ENCODE measurements around the gene RIN3.

The RIN3 gene

GRCh38 chr14:92605274-92605940 lies 91.8 kb downstream of the RIN3 start:
- Mint-ChIP-seq H3K4me3 (no peak overlapping the region), H3K4me1 (ENCODE audit: low read depth) (peaks cover 33% of the 10 kb centered on the region), H3K27ac (no peak overlapping the region), H3K27me3 (no peaks in the 10 kb centered on the region), H3K9me3 (ENCODE audit: low read depth) (no peaks in the 10 kb centered on the region), H3K36me3 (peaks cover 3% of the 10 kb centered on the region)

- Mint-ChIP-seq H3K4me1 (ENCODE audit: low read depth) (peaks cover 27% of the 10 kb centered on the region), H3K27ac (no peak overlapping the region), H3K4me3 (no peak overlapping the region), H3K9me3 (ENCODE audit: low read depth) (no peaks in the 10 kb centered on the region), H3K36me3 (peaks cover 10% of the 10 kb centered on the region), H3K27me3 (no peaks in the 10 kb centered on the region)
Observed at GRCh38 chr14:92607251-92607650, 93.7 kb downstream of the RIN3 start.

GRCh38 chr14:92607702-92608429 lies 94.3 kb downstream of the RIN3 start:
- Mint-ChIP-seq H3K27ac (no peak overlapping the region), H3K4me3 (no peak overlapping the region), H3K9me3 (ENCODE audit: low read depth) (no peaks in the 10 kb centered on the region), H3K27me3 (no peaks in the 10 kb centered on the region), H3K36me3 (peaks cover 10% of the 10 kb centered on the region), H3K4me1 (ENCODE audit: low read depth) (peaks cover 30% of the 10 kb centered on the region)

- no peak overlapping the region for H3K27ac Mint-ChIP-seq
- H3K9me3 Mint-ChIP-seq (ENCODE audit: low read depth) = no peaks in the 10 kb centered on the region
- no peaks in the 10 kb centered on the region for H3K27me3 Mint-ChIP-seq
Observed at GRCh38 chr14:92609955-92610354, 96.4 kb downstream of the RIN3 start.

GRCh38 chr14:92610849-92611271 lies 97.3 kb downstream of the RIN3 start:
- Mint-ChIP-seq H3K4me1 (ENCODE audit: low read depth) (peaks cover 44% of the 10 kb centered on the region), H3K9me3 (ENCODE audit: low read depth) (no peaks in the 10 kb centered on the region), H3K27ac (no peak overlapping the region), H3K4me3 (no peak overlapping the region), H3K36me3 (peaks cover 10% of the 10 kb centered on the region), H3K27me3 (no peaks in the 10 kb centered on the region)

More at GRCh38 chr14:92609955-92610354, 96.4 kb downstream of the RIN3 start:
- Mint-ChIP-seq H3K36me3 (peaks cover 10% of the 10 kb centered on the region), H3K4me1 (ENCODE audit: low read depth) (peaks cover 35% of the 10 kb centered on the region), H3K4me3 (no peak overlapping the region)

- Mint-ChIP-seq H3K9me3 (ENCODE audit: low read depth) (no peaks in the 10 kb centered on the region), H3K27me3 (no peaks in the 10 kb centered on the region), H3K27ac (peak overlapping the region; percentile 58), H3K4me3 (no peak overlapping the region), H3K4me1 (ENCODE audit: low read depth) (peaks cover 57% of the 10 kb centered on the region), H3K36me3 (peaks cover 10% of the 10 kb centered on the region)
Observed at GRCh38 chr14:92613008-92613658, 99.6 kb downstream of the RIN3 start.

GRCh38 chr14:92613681-92614260 lies 100.2 kb downstream of the RIN3 start:
- no peak overlapping the region for H3K27ac Mint-ChIP-seq
- no peaks in the 10 kb centered on the region for H3K9me3 Mint-ChIP-seq (ENCODE audit: low read depth)
- peak overlapping the region; percentile 34 for H3K4me3 Mint-ChIP-seq
- H3K27me3 Mint-ChIP-seq = no peaks in the 10 kb centered on the region
- peaks cover 10% of the 10 kb centered on the region for H3K36me3 Mint-ChIP-seq
- H3K4me1 Mint-ChIP-seq (ENCODE audit: low read depth) = peaks cover 57% of the 10 kb centered on the region

GRCh38 chr14:92615451-92615850 lies 101.9 kb downstream of the RIN3 start:
- H3K36me3 Mint-ChIP-seq = peaks cover 10% of the 10 kb centered on the region
- H3K4me3 Mint-ChIP-seq = peak overlapping the region; percentile 71
- H3K27me3 Mint-ChIP-seq = no peaks in the 10 kb centered on the region
- peaks cover 47% of the 10 kb centered on the region for H3K4me1 Mint-ChIP-seq (ENCODE audit: low read depth)
- H3K27ac Mint-ChIP-seq = peak overlapping the region; percentile 86
- H3K9me3 Mint-ChIP-seq (ENCODE audit: low read depth) = no peaks in the 10 kb centered on the region

GRCh38 chr14:92616178-92616577 lies 102.6 kb downstream of the RIN3 start:
- peaks cover 46% of the 10 kb centered on the region for H3K4me1 Mint-ChIP-seq (ENCODE audit: low read depth)
- peak overlapping the region; percentile 86 for H3K27ac Mint-ChIP-seq

GRCh38 chr14:92617581-92617980 lies 104.0 kb downstream of the RIN3 start:
- H3K4me1 Mint-ChIP-seq (ENCODE audit: low read depth) = peaks cover 44% of the 10 kb centered on the region
- H3K27me3 Mint-ChIP-seq = no peaks in the 10 kb centered on the region
- H3K36me3 Mint-ChIP-seq = peaks cover 14% of the 10 kb centered on the region
- H3K4me3 Mint-ChIP-seq = no peak overlapping the region
- H3K27ac Mint-ChIP-seq = peak overlapping the region; percentile 19
- H3K9me3 Mint-ChIP-seq (ENCODE audit: low read depth) = peaks cover 4% of the 10 kb centered on the region

More at GRCh38 chr14:92616178-92616577, 102.6 kb downstream of the RIN3 start:
- Mint-ChIP-seq H3K27me3 (no peaks in the 10 kb centered on the region), H3K36me3 (peaks cover 8% of the 10 kb centered on the region), H3K4me3 (peak overlapping the region; percentile 71), H3K9me3 (ENCODE audit: low read depth) (no peaks in the 10 kb centered on the region)

GRCh38 chr14:92619671-92620456 lies 106.3 kb downstream of the RIN3 start:
- peaks cover 24% of the 10 kb centered on the region for H3K36me3 Mint-ChIP-seq
- no peak overlapping the region for H3K27ac Mint-ChIP-seq
- H3K27me3 Mint-ChIP-seq = no peaks in the 10 kb centered on the region
- peaks cover 5% of the 10 kb centered on the region for H3K9me3 Mint-ChIP-seq (ENCODE audit: low read depth)
- no peak overlapping the region for H3K4me3 Mint-ChIP-seq
- H3K4me1 Mint-ChIP-seq (ENCODE audit: low read depth) = peaks cover 24% of the 10 kb centered on the region

GRCh38 chr14:92622311-92622710 lies 108.7 kb downstream of the RIN3 start:
- H3K4me1 Mint-ChIP-seq (ENCODE audit: low read depth) = peaks cover 5% of the 10 kb centered on the region
- no peak overlapping the region for H3K27ac Mint-ChIP-seq
- H3K4me3 Mint-ChIP-seq = no peak overlapping the region
- peaks cover 5% of the 10 kb centered on the region for H3K9me3 Mint-ChIP-seq (ENCODE audit: low read depth)
- no peaks in the 10 kb centered on the region for H3K27me3 Mint-ChIP-seq
- H3K36me3 Mint-ChIP-seq = peaks cover 38% of the 10 kb centered on the region

GRCh38 chr14:92624764-92625163 lies 111.2 kb downstream of the RIN3 start:
- Mint-ChIP-seq H3K4me3 (no peak overlapping the region), H3K27ac (no peak overlapping the region), H3K9me3 (ENCODE audit: low read depth) (peaks cover 9% of the 10 kb centered on the region), H3K36me3 (peaks cover 50% of the 10 kb centered on the region), H3K27me3 (no peaks in the 10 kb centered on the region), H3K4me1 (ENCODE audit: low read depth) (peaks cover 3% of the 10 kb centered on the region)

- H3K9me3 Mint-ChIP-seq (ENCODE audit: low read depth) = peaks cover 9% of the 10 kb centered on the region
Observed at GRCh38 chr14:92625213-92625612, 111.6 kb downstream of the RIN3 start.

More at GRCh38 chr14:92625213-92625612, 111.6 kb downstream of the RIN3 start:
- Mint-ChIP-seq H3K27me3 (no peaks in the 10 kb centered on the region), H3K27ac (no peak overlapping the region), H3K4me1 (ENCODE audit: low read depth) (peaks cover 3% of the 10 kb centered on the region), H3K36me3 (peaks cover 50% of the 10 kb centered on the region), H3K4me3 (no peak overlapping the region)
